ENCODE measurements around the gene TXNDC17. TPM values are rescaled to one million over a fixed set of nuclear protein-coding genes. Genes with fewer than 3 reads are reported as not detected.
"Not testable (repeated sequence)": the region's sequence is repeated elsewhere in the genome, so short reads cannot be mapped to it uniquely, and the experiment has no call there.

TXNDC17 gene
- total RNA-seq, 4 donors from 2014 or later, result 56.9 to 149 (median 98.0) TPM

DNA sequence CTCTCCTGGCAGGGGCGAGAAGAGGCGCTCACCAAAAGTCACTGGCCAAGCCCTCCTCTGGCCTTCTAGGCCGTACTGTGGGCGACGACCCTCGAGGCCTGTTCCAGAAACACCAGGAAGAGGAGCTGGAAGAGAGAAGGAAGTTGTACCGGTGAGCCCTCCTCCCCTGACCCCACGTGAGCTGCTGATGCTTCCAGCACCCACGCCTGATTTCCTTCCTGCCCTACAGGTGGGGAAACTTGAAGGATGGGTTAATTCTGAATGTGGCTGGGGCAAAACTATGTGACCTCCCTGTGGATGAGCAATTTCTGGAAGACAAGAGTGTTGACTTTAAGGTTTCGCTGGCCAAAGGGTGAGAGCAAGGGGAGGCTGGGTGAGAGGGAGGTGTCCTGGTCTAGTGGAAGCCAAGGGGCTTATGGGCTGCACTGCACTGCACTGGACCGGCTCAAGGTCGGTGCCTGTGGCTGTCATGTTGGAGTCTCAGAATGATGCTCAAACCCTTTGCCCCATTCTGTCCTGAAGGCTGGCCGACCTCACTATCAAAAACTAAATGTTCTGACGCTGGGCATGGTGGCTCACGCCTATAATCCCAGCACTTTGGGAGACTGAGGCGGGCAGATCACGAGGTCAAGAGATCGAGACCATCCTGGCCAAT lies 16.9 kb downstream of the TXNDC17 start:
- 62 to 68% methylated on average over 17 to 18 of the region's 18 CpGs for WGBS, 2 donors
- no peak overlapping the region for H3K4me3 ChIP-seq (ENCODE audit: low read depth, poor library complexity, severe bottlenecking)
- intact Hi-C loops (cut with DNase I; ENCODE audit: low total_unique reads), result no loop called here
- peak in 1 of 2 donors; percentile 81 for DNase-seq (ENCODE audit: low spot score in 2 of 2)
- TF ChIP-seq CTCF (IDR thresholded peaks at IDR 0.05) (no peak), POLR2A (IDR thresholded peaks at IDR 0.05) (no peak)

DNA sequence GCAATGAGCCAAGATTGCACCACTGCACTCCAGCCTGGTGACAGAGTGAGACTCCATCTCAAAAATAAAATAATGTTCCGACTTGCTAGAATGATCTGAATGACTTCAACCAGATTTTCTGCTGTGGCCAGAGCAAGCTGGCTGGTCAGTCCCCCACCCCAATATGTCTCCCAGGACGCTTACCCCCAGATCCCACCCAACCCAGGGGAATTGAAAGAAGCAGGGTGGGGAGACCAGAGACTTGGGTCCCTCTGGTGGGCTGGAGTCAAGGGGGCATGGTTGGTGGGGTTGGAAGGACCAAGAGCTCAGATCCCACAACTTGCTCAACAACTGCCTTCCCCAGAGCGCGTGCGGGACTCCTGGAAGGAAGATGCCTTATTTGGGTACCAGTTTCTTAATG lies 17.6 kb downstream of the TXNDC17 start:
- DNase-seq (ENCODE audit: low spot score in 2 of 2), result peak in 1 of 2 donors; percentile 74
- H3K4me3 ChIP-seq (ENCODE audit: low read depth, poor library complexity, severe bottlenecking); intact Hi-C loops (cut with DNase I; ENCODE audit: low total_unique reads): not testable (repeated sequence)
- 92 to 94% methylated on average over 5 of the region's 5 CpGs for WGBS, 2 donors

GRCh38 chr17:6660101-6660500 lies 19.2 kb downstream of the TXNDC17 start:
- TF ChIP-seq CTCF (IDR thresholded peaks at IDR 0.05) (no peak), POLR2A (IDR thresholded peaks at IDR 0.05) (no peak)
- peak in 1 of 2 donors; percentile 79 for DNase-seq (ENCODE audit: low spot score in 2 of 2)
- intact Hi-C loops (cut with DNase I; ENCODE audit: low total_unique reads), result loop anchor here (5.0 kb wide), 1 partner anchor 347 kb away; no protein-coding TSS in a partner anchor
- no peak overlapping the region for H3K4me3 ChIP-seq (ENCODE audit: low read depth, poor library complexity, severe bottlenecking)
- WGBS, 2 donors, result 71 to 76% methylated on average over 9 of the region's 9 CpGs

GRCh38 chr17:6660805-6661463 lies 20.1 kb downstream of the TXNDC17 start:
- DNase-seq (ENCODE audit: low spot score in 2 of 2), result peak in 1 of 2 donors; percentile 73
- WGBS, 2 donors, result 48 to 51% methylated on average over 11 of the region's 11 CpGs
- TF ChIP-seq CTCF (IDR thresholded peaks at IDR 0.05), result no peak
- TF ChIP-seq POLR2A (IDR thresholded peaks at IDR 0.05), result no peak
- intact Hi-C loops (cut with DNase I; ENCODE audit: low total_unique reads), result loop anchor here (5.0 kb wide), 1 partner anchor 346 kb away; no protein-coding TSS in a partner anchor
- H3K4me3 ChIP-seq (ENCODE audit: low read depth, poor library complexity, severe bottlenecking), result no peak overlapping the region

DNA sequence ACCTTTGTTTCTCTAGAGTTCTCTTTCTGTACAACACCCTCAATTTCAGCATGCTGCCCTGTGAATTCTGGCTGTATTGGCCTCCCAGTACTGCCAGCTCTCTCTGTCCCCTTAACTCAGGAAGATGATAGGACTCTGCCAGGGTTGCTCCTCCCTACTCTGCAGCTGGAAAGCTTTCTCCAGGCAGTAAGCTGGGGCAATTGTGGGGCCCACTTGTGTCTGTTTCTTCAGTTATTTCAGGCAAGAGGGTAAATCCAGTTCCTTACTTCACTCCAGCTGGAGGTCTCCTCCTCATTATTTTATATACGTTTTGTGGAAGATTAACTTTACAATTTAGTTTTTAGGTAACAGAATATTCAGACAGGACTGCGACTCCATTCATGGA lies 20.6 kb downstream of the TXNDC17 start:
- 78 to 79% methylated on average over 2 of the region's 2 CpGs for WGBS, 2 donors
- TF ChIP-seq CTCF (IDR thresholded peaks at IDR 0.05) (no peak), POLR2A (IDR thresholded peaks at IDR 0.05) (no peak)
- intact Hi-C loops (cut with DNase I; ENCODE audit: low total_unique reads), result loop anchor here (5.0 kb wide), 1 partner anchor 346 kb away; no protein-coding TSS in a partner anchor
- H3K4me3 ChIP-seq (ENCODE audit: low read depth, poor library complexity, severe bottlenecking), result no peak overlapping the region
- DNase-seq (ENCODE audit: low spot score in 2 of 2), result no peak

DNA sequence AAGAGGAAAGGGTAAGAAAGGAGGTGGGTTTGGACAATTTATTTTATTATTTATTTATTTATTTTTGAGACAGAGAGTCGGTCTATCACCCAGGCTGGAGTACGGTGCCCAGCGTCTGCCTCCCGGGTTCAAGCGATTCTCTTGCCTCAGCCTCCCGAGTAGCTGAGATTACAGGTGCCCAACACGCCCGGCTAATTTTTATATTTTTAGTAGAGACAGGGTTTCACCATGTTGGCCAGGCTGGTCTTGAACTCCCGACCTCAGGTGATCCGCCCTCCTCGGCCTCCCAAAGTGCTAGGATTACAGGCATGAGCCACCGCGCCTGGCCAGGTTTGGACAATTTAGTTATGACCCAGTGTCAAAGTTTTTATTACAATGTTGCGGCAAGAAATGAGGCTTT lies 22.3 kb downstream of the TXNDC17 start:
- intact Hi-C loops (cut with DNase I; ENCODE audit: low total_unique reads), result loop anchor here (5.0 kb wide), 1 partner anchor 344 kb away; no protein-coding TSS in a partner anchor
- not testable (repeated sequence) for H3K4me3 ChIP-seq (ENCODE audit: low read depth, poor library complexity, severe bottlenecking)
- DNase-seq (ENCODE audit: low spot score in 2 of 2), result peak in 1 of 2 donors; percentile 53
- 92% methylated on average over 14 of the region's 14 CpGs for WGBS, 2 donors
